K562 (cell line): Measurements from ENCODE around the gene CMIP. TPM values are rescaled to one million over a fixed set of nuclear protein-coding genes. Genes with fewer than 3 reads are reported as not detected.

ENCODE experiments used
- ATAC-seq: fragments of 200-7000 bp; cut with Tn5 transposase; 3 replicates; pipeline ENCODE4 v1.9.1; 2020; ENCODE audit warnings: moderate library complexity
- BruUV-seq: library from RNA; stranded (reverse); fragments of 400-500 nt; replicated peaks from 2 replicates; lab custom pipeline; 2021; lab: Mats Ljungman, UMichigan
- CTCF ChIA-PET: fragments of 300-600 bp; formaldehyde crosslinking; extraction: SDS; loops from one replicate; lab custom pipeline; 2021; ENCODE audit warnings: low intra/inter-chr PET ratio; lab: Yijun Ruan, JAX
- POLR2A ChIA-PET: fragments of 300-600, 350-650 bp; sonication (Branson Sonifier 250); formaldehyde crosslinking; extraction: SDS; loops from one replicate; lab custom pipeline; 2021; ENCODE audit warnings: antibody characterized with exemption, inconsistent platforms; lab: Yijun Ruan, JAX
- DNase-seq, 4 experiments: peaks; one replicate each; pipeline versions ENCODE4 v3.0.0 to v3.0.0-alpha.2; 2011 to 2018; ENCODE audit warnings: low spot score in 3 of 4, mixed read lengths in 3 of 4; ENCODE audit errors: extremely low read depth in 1 of 4
- FAIRE-seq: peaks from 2 replicates; lab custom pipeline; 2011; peaks lifted over from hg19 to GRCh38; lab: Jason Lieb, UNC
- H2AFZ ChIP-seq: 2 replicates; pipeline ENCODE4 v1.6.0; 2011; ENCODE audit warnings: low read depth, low read length, control low read depth, inconsistent platforms
- H3K27ac ChIP-seq: fragments of 200-600 bp; 3 replicates; pipeline ENCODE4 v1.8.0; 2011; ENCODE audit warnings: low read depth, mild to moderate bottlenecking, control low read depth, inconsistent platforms, low read length, moderate library complexity, mixed read lengths; ENCODE audit errors: extremely low read depth
- H3K27me3 ChIP-seq, 2 experiments: fragments of 300-600 bp in 1 of 2; 2 replicates in 1 of 2; 3 replicates in 1 of 2; pipeline versions ENCODE4 v1.6.0 to v1.8.0; 2011; ENCODE audit warnings: inconsistent platforms in 2 of 2, low read length in 2 of 2, mild to moderate bottlenecking in 1 of 2, mixed read lengths in 1 of 2, moderate library complexity in 1 of 2; ENCODE audit not compliant: control insufficient read depth in 2 of 2, insufficient read depth in 2 of 2
- H3K36me3 ChIP-seq: fragments of 300-600 bp; 3 replicates; pipeline ENCODE4 v1.8.0; 2011; ENCODE audit warnings: mild to moderate bottlenecking, low read length, inconsistent platforms; ENCODE audit not compliant: control insufficient read depth, insufficient read depth
- H3K4me1 ChIP-seq, 2 experiments: fragments of 200-600 bp in 1 of 2; replicated peaks in 1 of 2; 2 replicates in 1 of 2; 3 replicates in 1 of 2; pipeline versions ENCODE4 v1.5.1 to v1.8.0; 2011; ENCODE audit warnings: inconsistent platforms in 2 of 2, low read length in 2 of 2, mild to moderate bottlenecking in 1 of 2, mixed read lengths in 1 of 2, moderate library complexity in 1 of 2; ENCODE audit not compliant: control insufficient read depth in 2 of 2, insufficient read depth in 2 of 2
- H3K4me2 ChIP-seq: 2 replicates; pipeline ENCODE4 v1.6.1; 2011; ENCODE audit warnings: low read length, control low read depth, inconsistent platforms, mixed read lengths; ENCODE audit not compliant: insufficient read depth
- H3K4me3 ChIP-seq: fragments of 200-600 bp; sonication (generic), shearing (Covaris generic); 2 replicates; pipeline ENCODE4 v1.5.1; 2016; ENCODE audit warnings: control low read depth, inconsistent platforms
- H3K79me2 ChIP-seq: fragments of 200-600 bp; 3 replicates; pipeline ENCODE4 v1.8.0; 2011; ENCODE audit warnings: low read length, inconsistent platforms; ENCODE audit not compliant: control insufficient read depth, insufficient read depth
- H3K9ac ChIP-seq, 2 experiments: 2 replicates each; pipeline versions ENCODE4 v1.6.0 to v1.6.1; 2011; ENCODE audit warnings: low read depth in 2 of 2, low read length in 2 of 2, control low read depth in 1 of 2, inconsistent platforms in 1 of 2, mild to moderate bottlenecking in 1 of 2, mixed read lengths in 1 of 2; ENCODE audit not compliant: insufficient read depth in 1 of 2
- H3K9me1 ChIP-seq: one replicate; pipeline ENCODE4 v1.6.0; 2011; ENCODE audit warnings: inconsistent platforms, mild to moderate bottlenecking, low read length, moderate library complexity; ENCODE audit not compliant: control insufficient read depth, insufficient read depth
- H3K9me3 ChIP-seq: replicated peaks from 2 replicates; pipeline ENCODE4 v1.5.1; 2011; ENCODE audit warnings: low read depth, low read length, inconsistent platforms; ENCODE audit not compliant: control insufficient read depth, insufficient read depth
- H4K20me1 ChIP-seq: replicated peaks from 2 replicates; pipeline ENCODE4 v1.6.1; 2011; ENCODE audit warnings: low read length, inconsistent platforms, mixed read lengths; ENCODE audit not compliant: control insufficient read depth, insufficient read depth
- CREB1 ChIP-seq, 2 experiments: sonication (generic) in 1 of 2; formaldehyde crosslinking in 1 of 2; IDR thresholded peaks; 2 replicates each; pipeline versions ENCODE4 v1.6.1 to v1.8.0; 2012 to 2022; ENCODE audit warnings: inconsistent platforms in 1 of 2, mild to moderate bottlenecking in 1 of 2, missing genetic modification reagents in 1 of 2, moderate library complexity in 1 of 2
- MCM7 ChIP-seq, 2 experiments: fragments of 450-650 bp; IDR thresholded peaks; 2 replicates each; pipeline ENCODE4 v1.6.1; 2016 to 2018
- TARDBP ChIP-seq: fragments of 450-650 bp; IDR thresholded peaks from 2 replicates; pipeline ENCODE4 v1.6.1; 2016
- ZNF263 ChIP-seq: sonication (generic); formaldehyde crosslinking; IDR thresholded peaks from 2 replicates; pipeline ENCODE4 v1.8.0; 2022; ENCODE audit warnings: mild to moderate bottlenecking, missing genetic modification reagents, borderline replicate concordance
- ZNF740 ChIP-seq, 3 experiments: fragments of 200-800 bp in 1 of 3; sonication (Bioruptor generic) in 1 of 3; sonication (generic) in 1 of 3; formaldehyde crosslinking in 1 of 3; IDR thresholded peaks; 2 replicates each; pipeline versions ENCODE4 v1.6.1 to v1.8.0; 2016 to 2022; ENCODE audit warnings: mild to moderate bottlenecking in 2 of 3, missing compliant biosample characterization in 2 of 3, missing genetic modification characterization in 2 of 3, missing genetic modification reagents in 1 of 3
- ZNF780A ChIP-seq: fragments of 250-450 bp; sonication (Bioruptor Pico); IDR thresholded peaks from 2 replicates; pipeline ENCODE4 v1.5.0; 2021; ENCODE audit warnings: mild to moderate bottlenecking
- WGBS: fragments of 100-300 bp; shearing (Covaris generic); methylation state at CpG from one replicate; pipeline ENCODE4 v1.1.6; 2016; ENCODE audit warnings: low coverage, mixed read lengths; ENCODE audit not compliant: insufficient coverage; ENCODE audit errors: missing lambda C conversion rate; 5-methylcytosine and 5-hydroxymethylcytosine counted together
- in situ Hi-C: fragments of 300-500 bp; cut with MboI; formaldehyde crosslinking; loops from 4 replicates; pipeline ENCODE4 v1.15.0; 2018; ENCODE audit warnings: inconsistent platforms, mixed read lengths
- intact Hi-C: fragments of 100-400 bp; cut with micrococcal nuclease; formaldehyde crosslinking; loops from 2 replicates; pipeline ENCODE4 v1.14.2; 2022
- polyA plus RNA-seq, 8 experiments: library from polyadenylated mRNA; depleted of rRNA in 4 of 8; stranded (reverse) in 5 of 8; unstranded in 3 of 8; fragments of >200 nt; fragmentation: Nextera tagmentation in 2 of 8; fragmentation: Illumina TruSeq in 1 of 8; extraction: Ambion mirVana in 2 of 8; extraction: Trizol in 1 of 8; gene quantifications; 2 replicates each; pipeline versions ENCODE4 v1.2.1 to v1.2.3, GENCODE V29; 2011 to 2014; ENCODE audit warnings: inconsistent platforms in 1 of 8, missing spikeins in 1 of 8
- total RNA-seq, 7 experiments: library from RNA; depleted of rRNA in 6 of 7; stranded (reverse); fragments of >200 nt in 6 of 7; fragmentation: Illumina TruSeq in 2 of 7; extraction: Trizol in 2 of 7; gene quantifications; 2 replicates each; pipeline versions ENCODE4 v1.2.1 to v1.2.3, GENCODE V29; 2011 to 2021; ENCODE audit warnings: low replicate concordance in 1 of 7

Gene CMIP
- total and polyA plus RNA-seq, 9 of the 15 experiments (the other 6 are each of a cell fraction or from before 2014, with no cell fraction given) = 0.94 to 82.5 (median 10.3) TPM

GRCh38 chr16:81442916-81443687, 1.5 kb upstream of the CMIP start:
- ATAC-seq (no peak), FAIRE-seq (no peak), DNase-seq (no peak)
- no peak overlapping the region; a peak in 2 of 4 replicates for H3K9ac ChIP-seq
- ChIA-PET CTCF (no interaction called here), POLR2A (interaction anchor here (0.5 to 1.4 kb wide), 9 partner anchors 8 to 227 kb away, joined by 3 to 4 read pairs (median 3); no protein-coding TSS in a partner anchor)
- 0 out of 2 replicates have a peak overlapping the region, but pooled peaks have one; percentile 71 for H2AFZ ChIP-seq
- no peak overlapping the region for H3K4me3 ChIP-seq
- TSS peak; percentile 53 for BruUV-seq
- TF ChIP-seq ZNF740 (CRISPR knock-in tag; IDR thresholded peaks at IDR 0.05) (peak; percentile 10; the same call in 1 of the 2 replicates), ZNF740 (tag; IDR thresholded peaks at IDR 0.05) (no peak), ZNF780A (CRISPR knock-in tag) (no peak), TARDBP (no peak), MCM7 (IDR thresholded peaks at IDR 0.05) (no peak), CREB1 (IDR thresholded peaks at IDR 0.05) (0 out of 2 replicates have a peak, but pooled peaks have one; percentile 18), CREB1 (CRISPR knock-in tag; IDR thresholded peaks at IDR 0.05) (no peak), ZNF263 (CRISPR knock-in tag) (peak; percentile 93)
- H3K9me1 ChIP-seq = no peaks in the 10 kb centered on the region
- H3K4me2 ChIP-seq = peak overlapping the region; percentile 68; the same call in 1 of the 2 replicates
- WGBS = 51% methylated on average over 8 of the region's 8 CpGs
- no peaks in the 10 kb centered on the region for H3K9me3 ChIP-seq
- H3K36me3 ChIP-seq = peaks cover 8% of the 10 kb centered on the region; the same call in 1 of the 3 replicates
- intact Hi-C loops (no loop called here), in situ Hi-C loops (no loop called here)
- peaks cover 31% of the 10 kb centered on the region for H3K79me2 ChIP-seq
- H3K27ac ChIP-seq = no peak overlapping the region
- H4K20me1 ChIP-seq = peaks cover 14% of the 10 kb centered on the region
- H3K27me3 ChIP-seq = peaks cover 45 to 54% of the 10 kb centered on the region in 2 experiments
- peaks cover 22 to 34% of the 10 kb centered on the region in 2 experiments for H3K4me1 ChIP-seq
